MM.1S (cell line): ENCODE results near the gene MMP24OS.

ENCODE experiments used
- DNase-seq: peaks from one replicate; pipeline ENCODE4 v3.0.0-alpha.2; 2015
- H2AFZ ChIP-seq: fragments of 300-600 bp; sonication (generic); 2 replicates; pipeline ENCODE4 v1.6.0; 2016; ENCODE audit warnings: antibody characterized with exemption, low read length
- H3F3A ChIP-seq: fragments of 300-600 bp; sonication (generic); 2 replicates; pipeline ENCODE4 v1.6.1; 2016; ENCODE audit warnings: mild to moderate bottlenecking, antibody characterized with exemption, low read length, moderate library complexity, mixed read lengths; ENCODE audit not compliant: insufficient read depth
- H3K27ac ChIP-seq: fragments of 300-600 bp; sonication (generic); 2 replicates; pipeline ENCODE4 v1.5.1; 2016; ENCODE audit warnings: mild to moderate bottlenecking, low read length
- H3K27me3 ChIP-seq: fragments of 300-600 bp; sonication (generic); replicated peaks from 2 replicates; pipeline ENCODE4 v1.6.0; 2016; ENCODE audit warnings: low read length; ENCODE audit not compliant: insufficient read depth
- H3K36me3 ChIP-seq: fragments of 300-600 bp; sonication (generic); replicated peaks from 2 replicates; pipeline ENCODE4 v1.6.1; 2016; ENCODE audit warnings: mild to moderate bottlenecking, low read length, mixed read lengths; ENCODE audit not compliant: insufficient read depth
- H3K4me1 ChIP-seq: fragments of 300-600 bp; sonication (generic); 2 replicates; pipeline ENCODE4 v1.6.1; 2016; ENCODE audit warnings: low read length, mixed read lengths
- H3K4me2 ChIP-seq: fragments of 300-600 bp; sonication (generic); 2 replicates; pipeline ENCODE4 v1.6.0; 2016; ENCODE audit warnings: low read depth, low read length
- H3K4me3 ChIP-seq: fragments of 300-600 bp; sonication (generic); 2 replicates; pipeline ENCODE4 v1.5.1; 2016; ENCODE audit warnings: low read length, mixed read lengths
- H3K79me2 ChIP-seq: fragments of 300-600 bp; sonication (generic); 2 replicates; pipeline ENCODE4 v1.6.1; 2016; ENCODE audit warnings: mixed run types, low read length, mixed read lengths
- H3K9ac ChIP-seq: fragments of 300-600 bp; sonication (generic); 2 replicates; pipeline ENCODE4 v1.6.1; 2016; ENCODE audit warnings: low read length, mixed read lengths
- H3K9me2 ChIP-seq: fragments of 300-600 bp; sonication (generic); replicated peaks from 2 replicates; pipeline ENCODE4 v1.6.1; 2016; ENCODE audit warnings: mild to moderate bottlenecking, low read length, mixed read lengths; ENCODE audit not compliant: insufficient read depth
- H3K9me3 ChIP-seq: fragments of 300-600 bp; sonication (generic); replicated peaks from 2 replicates; pipeline ENCODE4 v1.6.1; 2016; ENCODE audit warnings: mild to moderate bottlenecking, low read length, mixed read lengths; ENCODE audit not compliant: insufficient read depth
- H4K20me1 ChIP-seq: fragments of 300-600 bp; sonication (generic); 2 replicates; pipeline ENCODE4 v1.6.1; 2016; ENCODE audit warnings: mild to moderate bottlenecking, low read length, moderate library complexity, mixed read lengths; ENCODE audit not compliant: insufficient read depth
- EZH2 ChIP-seq: fragments of 300-600 bp; sonication (generic); optimal IDR thresholded peaks from 2 replicates; pipeline ENCODE3; 2017; ENCODE audit warnings: low read depth, mild to moderate bottlenecking, antibody characterized with exemption, low read length, mixed read lengths
- EZH2phosphoT487 ChIP-seq: fragments of 300-600 bp; sonication (generic); IDR thresholded peaks from 2 replicates; pipeline ENCODE4 v1.6.1; 2018; ENCODE audit warnings: antibody characterized with exemption, low read length
- TF ChIP-seq, protein P1 (sequence below): fragments of 300-600 bp; sonication (generic); IDR thresholded peaks from 2 replicates; pipeline ENCODE4 v1.5.1; 2016; ENCODE audit warnings: antibody characterized with exemption, low read length, mixed read lengths

Gene MMP24OS

DNA sequence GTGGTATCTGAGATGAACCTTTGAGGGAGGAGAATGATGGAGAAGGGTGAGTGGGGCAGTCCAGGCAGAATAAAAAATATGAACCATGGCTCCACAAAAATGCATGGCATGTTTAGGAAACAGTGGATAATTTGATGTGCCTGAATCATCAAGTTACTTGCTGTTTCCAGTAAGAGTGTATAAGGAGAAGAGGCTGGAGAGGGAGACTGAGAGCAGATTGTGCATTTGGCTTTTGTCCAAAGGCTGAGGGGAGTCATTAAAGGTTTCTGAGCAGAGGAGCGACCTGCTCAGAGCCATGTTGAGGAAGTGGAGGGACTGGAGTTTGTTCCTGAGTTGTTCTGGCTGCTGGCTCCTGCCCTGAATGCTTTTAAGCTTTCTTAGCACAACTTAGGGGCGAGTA is 45.3 kb downstream of the MMP24OS start:
- DNase-seq: no peak
- no peak for TF ChIP-seq EZH2
- TF ChIP-seq EZH2phosphoT487: no peak
- TF ChIP-seq, protein P1, sequence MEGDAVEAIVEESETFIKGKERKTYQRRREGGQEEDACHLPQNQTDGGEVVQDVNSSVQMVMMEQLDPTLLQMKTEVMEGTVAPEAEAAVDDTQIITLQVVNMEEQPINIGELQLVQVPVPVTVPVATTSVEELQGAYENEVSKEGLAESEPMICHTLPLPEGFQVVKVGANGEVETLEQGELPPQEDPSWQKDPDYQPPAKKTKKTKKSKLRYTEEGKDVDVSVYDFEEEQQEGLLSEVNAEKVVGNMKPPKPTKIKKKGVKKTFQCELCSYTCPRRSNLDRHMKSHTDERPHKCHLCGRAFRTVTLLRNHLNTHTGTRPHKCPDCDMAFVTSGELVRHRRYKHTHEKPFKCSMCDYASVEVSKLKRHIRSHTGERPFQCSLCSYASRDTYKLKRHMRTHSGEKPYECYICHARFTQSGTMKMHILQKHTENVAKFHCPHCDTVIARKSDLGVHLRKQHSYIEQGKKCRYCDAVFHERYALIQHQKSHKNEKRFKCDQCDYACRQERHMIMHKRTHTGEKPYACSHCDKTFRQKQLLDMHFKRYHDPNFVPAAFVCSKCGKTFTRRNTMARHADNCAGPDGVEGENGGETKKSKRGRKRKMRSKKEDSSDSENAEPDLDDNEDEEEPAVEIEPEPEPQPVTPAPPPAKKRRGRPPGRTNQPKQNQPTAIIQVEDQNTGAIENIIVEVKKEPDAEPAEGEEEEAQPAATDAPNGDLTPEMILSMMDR: no peak
- H4K20me1 ChIP-seq: no peaks in the 10 kb centered on the region
- H3K4me1 ChIP-seq: no peaks in the 10 kb centered on the region
- no peaks in the 10 kb centered on the region for H3F3A ChIP-seq
- no peaks in the 10 kb centered on the region for H3K79me2 ChIP-seq
- no peaks in the 10 kb centered on the region for H3K9me2 ChIP-seq
- no peak overlapping the region for H3K4me2 ChIP-seq
- H3K9me3 ChIP-seq: no peaks in the 10 kb centered on the region
- no peak overlapping the region for H3K9ac ChIP-seq
- H3K27me3 ChIP-seq: no peaks in the 10 kb centered on the region
- no peak overlapping the region for H3K4me3 ChIP-seq
- H3K27ac ChIP-seq: no peak overlapping the region
- no peak overlapping the region for H2AFZ ChIP-seq
- H3K36me3 ChIP-seq: no peaks in the 10 kb centered on the region

DNA sequence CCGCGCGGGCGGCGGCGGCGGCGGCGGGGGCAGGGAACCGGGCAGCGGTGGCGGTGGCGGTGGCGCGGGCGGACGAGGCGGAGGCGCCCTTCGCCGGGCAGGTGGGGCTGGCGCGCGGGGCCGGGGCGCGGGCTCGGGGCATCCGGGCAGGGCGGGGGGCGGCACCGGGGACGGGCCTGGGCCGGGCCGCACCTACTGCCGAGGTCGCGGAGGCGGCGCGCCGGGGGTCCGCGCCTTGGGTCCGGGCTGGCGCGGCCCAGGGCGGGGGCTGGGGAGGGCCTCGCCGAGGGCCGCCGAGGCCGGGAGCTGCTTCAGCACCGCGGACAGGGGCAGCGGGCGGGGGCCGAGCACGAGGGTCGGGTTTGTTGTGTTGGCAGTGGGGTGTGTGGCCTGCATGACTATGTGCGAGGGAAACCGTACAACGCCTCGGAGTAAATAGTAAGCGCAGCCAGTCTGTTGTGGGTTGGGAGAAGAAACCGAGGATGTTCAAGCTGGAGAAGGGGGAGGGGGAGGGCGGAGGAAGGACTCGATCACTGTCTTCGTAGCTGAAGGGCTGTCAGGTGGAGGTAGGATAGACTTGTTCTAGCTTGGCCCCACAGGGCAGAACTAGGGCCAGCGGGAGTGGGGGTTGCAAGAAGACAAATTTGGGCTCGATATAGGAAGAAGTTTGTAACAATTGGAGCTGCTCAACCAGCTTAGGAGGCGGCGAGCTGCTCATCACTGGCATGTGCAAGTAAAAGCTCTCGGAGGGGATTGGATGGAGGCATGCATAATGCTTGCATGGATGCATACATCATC is 50.8 kb downstream of the MMP24OS start:
- H3K36me3 ChIP-seq: no peaks in the 10 kb centered on the region
- TF ChIP-seq, protein P1: no peak
- TF ChIP-seq EZH2: no peak
- no peak for TF ChIP-seq EZH2phosphoT487
- H3K27me3 ChIP-seq: no peaks in the 10 kb centered on the region; the same call in 1 of the 2 replicates
- no peaks in the 10 kb centered on the region for H3F3A ChIP-seq
- no peak overlapping the region for H2AFZ ChIP-seq
- no peak overlapping the region for H3K4me3 ChIP-seq
- H3K4me1 ChIP-seq: no peaks in the 10 kb centered on the region
- no peaks in the 10 kb centered on the region for H3K9me3 ChIP-seq
- H3K9me2 ChIP-seq: no peaks in the 10 kb centered on the region
- DNase-seq: peak; percentile 12
- no peaks in the 10 kb centered on the region for H4K20me1 ChIP-seq
- no peak overlapping the region for H3K9ac ChIP-seq
- H3K27ac ChIP-seq: no peak overlapping the region
- H3K79me2 ChIP-seq: no peaks in the 10 kb centered on the region
- no peak overlapping the region for H3K4me2 ChIP-seq
